Hippocampal formation (tissue), 2 donors: ENCODE data around the gene MLPH.

Experiments used
- DNase-seq, 2 donors: peaks; one replicate each; lab custom pipeline; 2025; lab: John Stamatoyannopoulos, UW

MLPH gene

GRCh38 chr2:237500681-237501424, 13.8 kb downstream of the MLPH start:
- no peak for DNase-seq

DNA sequence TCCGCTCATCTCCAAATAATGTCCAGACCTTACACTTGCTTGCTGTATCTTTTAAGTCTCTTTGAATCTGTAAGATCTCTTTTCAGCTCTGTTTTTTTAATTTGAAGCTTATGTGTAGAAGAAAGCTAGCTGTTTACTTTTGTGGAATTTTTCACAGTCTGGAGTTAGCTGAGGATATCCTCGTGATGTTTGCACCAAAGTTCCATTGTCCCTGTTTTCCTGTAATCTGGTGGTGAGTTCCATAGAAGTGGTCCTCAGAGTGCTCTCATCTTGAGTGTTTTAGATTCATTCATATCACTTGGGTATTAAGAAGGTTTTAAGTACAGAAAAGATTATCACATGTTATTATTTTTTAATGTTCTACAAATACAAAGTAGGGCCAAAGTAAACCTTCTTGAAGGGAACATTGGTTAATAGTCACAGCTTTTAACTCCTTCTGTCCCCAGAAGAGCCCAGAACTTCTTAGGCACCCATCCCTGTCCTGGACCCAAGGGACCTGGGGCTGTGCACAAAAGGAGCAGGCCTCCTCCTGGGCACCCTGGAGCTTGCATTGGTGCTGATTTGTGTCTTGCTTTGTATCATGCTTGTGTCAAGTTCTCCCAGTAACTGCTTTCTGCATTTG, 15.0 kb downstream of the MLPH start:
- no peak for DNase-seq

DNA sequence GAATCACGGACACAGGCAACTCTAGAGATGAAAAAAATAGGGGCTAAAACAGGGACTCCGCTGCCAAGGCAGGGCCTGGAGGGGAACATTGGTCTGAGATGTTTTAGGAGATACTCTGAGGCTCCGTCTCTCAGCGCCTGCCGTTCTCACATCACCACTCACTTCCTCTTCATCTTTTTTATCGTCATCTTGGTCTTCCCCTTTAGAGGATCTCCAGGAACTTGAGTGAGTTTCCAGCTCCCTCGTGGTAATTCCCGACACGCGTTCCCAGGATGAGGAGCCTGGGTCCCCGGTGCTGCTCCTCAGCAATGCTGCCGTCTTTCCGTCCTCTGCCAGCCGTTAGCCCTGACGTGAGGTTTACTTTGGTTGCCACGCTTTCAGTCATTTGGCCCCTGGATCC, 16.1 kb downstream of the MLPH start:
- DNase-seq: no peak

DNA sequence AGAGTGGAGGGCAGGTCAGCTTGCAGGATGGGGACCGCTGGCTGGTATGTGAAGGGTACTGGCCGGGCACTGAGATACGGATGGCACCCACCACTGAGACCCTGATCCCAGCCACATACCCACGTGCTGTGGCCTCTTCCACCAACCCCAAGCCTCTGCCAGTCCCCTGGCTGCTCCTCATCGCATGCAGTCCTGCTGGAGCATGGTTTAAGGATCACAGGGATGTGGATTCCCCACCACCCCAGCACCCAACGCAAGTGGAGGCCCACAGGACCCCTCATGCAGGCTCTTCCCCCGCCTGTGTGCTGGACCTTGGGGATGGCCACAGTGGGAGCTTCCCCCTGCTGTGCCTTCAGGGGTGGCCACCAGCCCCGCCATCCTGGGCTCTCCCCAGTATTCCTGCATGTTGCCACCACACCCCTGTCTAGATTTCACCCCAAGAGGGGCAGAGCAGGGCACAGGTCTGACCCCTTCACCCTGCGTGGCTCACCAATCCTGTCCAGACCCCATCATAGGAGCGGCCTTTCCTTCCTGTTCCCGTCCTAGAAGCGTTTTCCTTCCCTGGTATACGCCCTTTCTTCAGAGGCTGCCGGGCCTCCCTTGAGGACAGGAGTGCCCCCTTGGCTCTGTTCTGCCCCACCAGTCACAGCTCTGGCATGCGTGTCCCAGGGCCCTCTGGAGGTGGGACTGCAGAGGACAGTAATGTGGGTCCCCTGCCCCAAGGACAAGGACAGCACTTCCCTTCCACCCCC, 18.3 kb downstream of the MLPH start:
- DNase-seq: no peak

DNA sequence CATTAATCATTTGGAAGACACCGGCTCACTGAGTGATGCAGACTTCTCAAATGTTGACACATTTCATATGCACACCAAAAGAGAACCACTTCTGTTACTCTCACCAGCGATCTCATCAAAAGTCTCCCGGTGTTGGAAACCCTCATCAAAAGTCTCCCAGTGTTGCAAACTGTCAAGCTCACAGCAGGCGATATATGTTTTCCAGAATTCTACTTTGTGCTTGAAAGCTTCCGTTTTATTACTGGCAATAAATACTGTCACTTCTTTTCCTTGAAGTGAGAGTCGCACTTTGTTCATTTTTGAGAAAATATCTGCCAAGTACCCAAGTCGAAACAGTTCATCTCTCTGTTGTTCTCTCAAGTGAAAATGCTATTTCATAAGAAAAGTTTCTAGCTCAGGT, 20.5 kb downstream of the MLPH start:
- no peak for DNase-seq

- no peak for DNase-seq
These were observed 21.3 kb downstream of the MLPH start for GRCh38 chr2:237508361-237508760.

DNA sequence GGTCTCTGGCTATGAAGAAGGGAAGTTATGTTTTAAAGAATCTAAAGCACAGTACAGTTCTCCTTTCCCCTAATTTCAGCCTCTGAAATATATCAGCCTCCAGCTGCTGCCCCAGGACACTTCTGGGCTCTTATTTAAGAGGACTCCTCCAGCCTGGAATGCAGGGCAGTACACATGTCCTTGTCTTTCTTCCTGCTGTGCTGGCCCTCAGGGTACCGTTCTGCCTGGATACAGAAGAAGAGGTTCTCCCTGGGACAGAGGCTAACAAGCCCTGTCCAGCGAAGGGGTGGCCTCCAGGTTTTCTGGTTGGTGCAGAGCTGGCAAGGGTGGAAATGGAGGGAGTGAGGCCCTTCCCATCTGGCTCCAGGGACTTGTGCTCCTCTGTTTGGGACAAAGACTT, 22.1 kb downstream of the MLPH start:
- no peak for DNase-seq

DNA sequence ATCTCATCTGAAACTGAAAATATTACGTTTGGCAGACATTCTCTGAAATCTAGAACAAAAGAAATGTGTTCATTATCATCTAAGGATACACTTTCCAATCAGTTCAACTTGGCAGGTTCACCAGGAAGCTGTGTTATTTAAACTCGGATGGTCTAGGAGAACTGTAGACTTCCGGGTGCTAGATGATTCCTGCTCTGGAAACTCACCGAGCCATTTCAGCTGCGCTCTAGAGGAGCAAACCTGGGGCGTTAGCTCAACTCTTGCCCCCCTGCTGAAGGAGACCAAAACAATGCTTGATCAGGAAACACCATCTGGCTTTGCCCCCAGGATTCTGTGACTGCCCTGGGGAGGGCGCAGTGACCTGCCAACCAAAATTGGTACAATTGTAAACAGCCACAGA, 22.9 kb downstream of the MLPH start:
- no peak for DNase-seq

DNA sequence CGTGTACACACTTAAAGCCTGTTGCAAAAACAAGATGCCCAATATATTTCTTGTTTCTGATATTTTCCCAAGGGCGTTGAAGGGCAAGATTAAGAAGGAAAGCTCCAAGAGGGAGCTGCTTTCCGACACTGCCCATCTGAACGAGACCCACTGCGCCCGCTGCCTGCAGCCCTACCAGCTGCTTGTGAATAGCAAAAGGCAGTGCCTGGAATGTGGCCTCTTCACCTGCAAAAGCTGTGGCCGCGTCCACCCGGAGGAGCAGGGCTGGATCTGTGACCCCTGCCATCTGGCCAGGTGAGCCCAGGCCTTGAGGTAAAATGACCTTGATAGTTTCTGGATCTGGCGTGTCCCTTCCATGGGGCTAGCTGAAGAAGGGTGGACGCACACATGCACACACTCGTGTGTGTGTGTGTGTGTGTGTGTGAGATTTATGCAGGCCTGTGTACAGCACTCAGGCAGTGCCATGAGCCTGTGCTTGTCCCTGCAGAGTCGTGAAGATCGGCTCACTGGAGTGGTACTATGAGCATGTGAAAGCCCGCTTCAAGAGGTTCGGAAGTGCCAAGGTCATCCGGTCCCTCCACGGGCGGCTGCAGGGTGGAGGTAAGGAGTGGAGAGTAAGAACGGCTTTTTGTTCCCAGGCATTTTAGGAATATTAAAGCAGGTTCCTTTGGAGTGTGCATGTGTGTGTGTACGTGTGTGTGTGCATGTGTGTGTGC, 23.6 kb downstream of the MLPH start:
- no peak for DNase-seq

DNA sequence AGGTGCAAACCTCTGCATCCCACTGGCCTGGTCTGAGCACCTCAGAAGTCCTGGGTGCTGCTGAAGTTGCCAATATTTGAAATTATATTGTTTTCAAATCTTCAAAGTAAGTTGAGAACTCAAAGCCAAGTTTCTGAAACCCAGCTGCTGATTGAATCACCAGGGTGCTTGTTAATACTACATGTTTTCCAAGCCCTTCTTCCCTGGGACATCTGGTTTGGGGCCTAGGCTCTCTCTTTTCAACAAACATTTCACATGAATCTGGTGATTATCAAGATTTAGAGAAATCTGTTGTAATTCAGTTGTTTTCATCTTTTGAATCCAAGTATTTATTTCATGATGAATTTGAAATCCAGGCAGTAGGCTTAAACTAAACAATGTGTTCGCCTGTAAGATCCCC, 24.4 kb downstream of the MLPH start:
- no peak for DNase-seq

DNA sequence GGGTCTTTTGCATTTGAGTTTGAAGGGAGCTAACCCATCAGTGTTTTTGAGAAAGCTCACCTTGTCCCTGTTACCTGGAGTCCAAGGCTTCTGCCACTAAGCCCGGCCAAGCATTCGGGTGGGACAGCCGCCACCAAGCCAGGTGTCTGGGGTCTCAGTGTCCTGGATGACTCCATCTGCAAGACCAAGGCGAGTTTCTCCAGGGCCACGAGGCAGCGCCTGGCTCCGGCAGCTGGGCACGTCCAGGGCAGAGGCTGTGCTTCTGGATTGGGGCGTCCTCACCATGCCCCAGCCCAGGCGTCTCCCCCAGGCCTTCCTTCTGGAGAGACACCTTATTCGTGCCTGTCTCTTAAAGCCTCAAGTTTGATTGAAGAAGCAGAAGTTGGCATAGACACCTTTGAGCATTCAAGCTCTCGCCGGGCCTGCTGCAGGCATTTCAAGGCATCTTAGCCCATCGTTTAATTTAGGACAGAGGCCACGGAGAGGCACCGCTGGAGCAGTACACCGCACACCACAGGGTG, 24.9 kb downstream of the MLPH start:
- no peak for DNase-seq

- DNase-seq: peak; percentile 58 to 74
These were observed 25.9 kb downstream of the MLPH start for GRCh38 chr2:237512774-237513466.

- no peak for DNase-seq
These were observed 26.6 kb downstream of the MLPH start for GRCh38 chr2:237513693-237514092.

DNA sequence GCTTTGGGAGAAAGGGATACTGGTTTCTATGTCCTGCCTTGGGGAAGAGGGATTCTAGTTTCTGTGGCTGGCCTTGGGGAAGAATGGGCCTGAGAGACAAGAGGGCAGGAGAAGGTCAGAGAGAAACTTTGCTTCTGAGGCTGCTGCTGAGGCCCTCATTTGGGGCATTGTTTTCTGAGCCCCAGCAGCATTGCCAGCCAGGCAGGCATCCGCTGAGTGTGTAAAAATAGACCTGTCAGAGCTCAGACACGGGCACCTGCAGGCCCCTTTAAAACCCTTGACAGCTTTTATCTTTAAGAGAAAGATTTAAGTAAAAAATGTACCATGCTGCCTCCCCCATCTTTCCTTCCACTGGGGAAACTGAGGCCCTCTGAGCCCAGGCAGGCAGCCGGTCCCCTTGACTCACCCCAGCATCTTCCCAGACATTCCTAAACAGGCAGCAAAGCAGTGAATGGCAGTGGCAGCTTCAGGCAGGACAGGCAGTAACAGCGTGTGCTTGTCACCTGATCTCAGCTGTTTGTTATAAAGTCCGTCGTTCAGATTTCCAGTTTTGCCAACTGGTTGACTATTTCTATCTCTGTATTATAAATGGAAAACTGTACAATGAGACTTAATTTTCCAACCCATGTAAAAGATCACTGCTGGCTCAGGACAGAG, 27.6 kb downstream of the MLPH start:
- no peak for DNase-seq

DNA sequence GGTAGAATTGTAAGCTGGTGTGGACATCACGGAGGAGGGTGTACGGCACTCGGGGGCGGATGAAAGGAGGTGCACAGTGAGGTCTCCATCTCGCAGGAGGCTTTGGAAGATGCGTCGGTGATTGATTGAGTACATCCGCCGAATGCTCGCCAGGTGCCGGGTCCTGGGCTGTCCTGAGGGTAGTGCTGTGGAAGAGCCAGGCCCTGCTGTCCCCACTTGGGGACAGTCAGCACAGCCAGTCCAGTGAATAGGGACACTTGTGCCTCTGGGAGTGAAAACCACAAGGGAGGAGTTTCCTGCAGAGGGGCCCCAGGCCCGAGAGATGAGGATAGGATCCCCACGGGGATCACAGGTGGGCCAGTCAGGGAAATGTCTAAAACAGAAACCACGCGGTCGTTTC, 28.1 kb downstream of the MLPH start:
- DNase-seq: no peak

- DNase-seq: no peak
These were observed 28.7 kb downstream of the MLPH start for GRCh38 chr2:237515621-237516275.

DNA sequence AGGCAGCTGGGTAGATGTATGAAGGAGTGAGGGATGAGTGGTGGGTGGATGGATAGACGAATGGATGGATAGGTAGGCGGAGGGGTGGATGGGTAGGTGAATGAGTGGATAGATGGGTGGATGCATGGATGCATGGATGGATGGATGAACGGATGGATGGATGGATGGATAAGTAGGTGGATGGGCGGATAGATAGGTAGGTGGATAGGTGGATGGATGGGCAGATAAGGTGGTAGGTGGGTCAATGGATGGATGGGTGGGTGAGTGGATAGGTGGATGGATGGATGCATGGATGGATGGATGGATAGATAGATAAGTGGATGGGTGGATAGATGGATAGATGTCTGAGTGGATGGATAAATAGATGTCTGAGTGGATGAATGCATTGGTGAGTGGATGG, 30.1 kb downstream of the MLPH start:
- DNase-seq: no peak

GRCh38 chr2:237517990-237518389, 30.9 kb downstream of the MLPH start:
- no peak for DNase-seq

DNA sequence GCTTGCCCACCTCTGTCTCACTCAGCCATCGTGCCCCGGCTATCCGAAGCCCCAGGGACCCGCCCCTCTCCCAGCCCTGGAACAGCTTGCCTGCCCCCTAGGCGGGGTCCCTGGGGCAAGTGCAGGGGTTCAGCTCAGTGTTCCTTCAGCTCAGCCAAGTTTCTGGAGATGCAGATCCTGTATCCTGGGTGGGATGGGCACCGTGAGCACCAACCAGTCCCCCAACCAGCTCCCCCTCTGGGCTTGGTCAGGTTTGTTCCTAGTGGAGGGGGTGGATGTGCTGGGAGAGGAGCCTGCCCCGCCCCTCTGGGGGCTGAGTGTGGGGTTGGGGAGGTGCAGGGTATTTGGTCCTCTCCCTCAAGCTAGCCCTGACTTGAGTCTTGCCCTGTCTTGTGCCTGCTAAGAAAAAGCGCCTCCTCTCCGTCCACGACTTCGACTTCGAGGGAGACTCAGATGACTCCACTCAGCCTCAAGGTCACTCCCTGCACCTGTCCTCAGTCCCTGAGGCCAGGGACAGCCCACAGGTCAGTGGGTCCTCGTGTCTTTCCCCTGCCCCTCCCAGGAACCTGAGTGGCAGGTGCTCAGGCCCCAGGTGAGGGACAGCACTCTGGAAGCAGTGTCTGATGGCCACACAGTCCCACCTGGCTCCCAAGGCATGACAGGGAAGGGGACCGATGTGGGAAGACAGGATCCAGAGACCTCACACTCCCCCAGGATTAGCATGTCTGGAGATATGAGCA, 32.6 kb downstream of the MLPH start:
- DNase-seq: no peak

GRCh38 chr2:237520290-237520689, 33.2 kb downstream of the MLPH start:
- DNase-seq: no peak
